NCI-H774 (cell line): ENCODE results near the gene LMF1.

Source experiments
- DNase-seq: peaks from one replicate; lab custom pipeline; 2025; lab: John Stamatoyannopoulos, UW

Gene LMF1

DNA sequence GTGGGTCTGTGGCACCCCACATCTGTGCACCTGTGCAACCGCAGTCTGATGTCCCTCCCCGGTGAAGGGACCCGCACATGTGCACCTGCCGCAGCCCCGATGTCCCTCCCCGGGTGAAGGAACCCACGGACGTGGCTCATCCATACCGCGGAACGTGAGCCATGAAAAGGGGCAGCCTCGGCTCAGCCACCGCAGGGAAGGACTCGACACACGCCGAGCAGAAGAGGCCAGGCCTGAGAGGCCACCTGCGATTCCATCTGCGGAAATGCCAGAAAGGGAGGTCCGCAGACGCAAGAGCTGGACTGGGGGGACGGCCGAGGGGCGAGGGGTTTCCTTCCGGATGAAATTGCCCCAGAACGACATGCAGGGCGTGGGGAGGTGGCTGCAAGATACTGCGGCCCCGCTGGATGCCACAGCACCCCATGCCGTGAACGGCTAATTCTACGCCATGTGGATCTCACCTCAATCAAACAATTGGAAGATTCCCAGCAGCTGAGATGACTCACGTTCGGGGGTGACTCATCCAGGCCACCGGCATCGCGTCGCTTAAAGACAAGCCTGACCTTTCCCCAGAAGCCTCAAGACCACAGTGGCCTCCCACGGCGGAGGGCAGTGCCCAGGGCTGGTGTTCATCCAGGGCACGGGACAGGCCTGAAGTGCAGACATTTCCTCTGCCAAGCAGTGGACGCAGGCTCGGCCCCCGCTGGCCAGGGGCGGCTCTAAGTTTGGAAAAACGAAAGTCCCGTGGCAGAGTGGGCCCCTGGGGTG lies 31.8 kb upstream of the LMF1 start:
- DNase-seq, result no peak

DNA sequence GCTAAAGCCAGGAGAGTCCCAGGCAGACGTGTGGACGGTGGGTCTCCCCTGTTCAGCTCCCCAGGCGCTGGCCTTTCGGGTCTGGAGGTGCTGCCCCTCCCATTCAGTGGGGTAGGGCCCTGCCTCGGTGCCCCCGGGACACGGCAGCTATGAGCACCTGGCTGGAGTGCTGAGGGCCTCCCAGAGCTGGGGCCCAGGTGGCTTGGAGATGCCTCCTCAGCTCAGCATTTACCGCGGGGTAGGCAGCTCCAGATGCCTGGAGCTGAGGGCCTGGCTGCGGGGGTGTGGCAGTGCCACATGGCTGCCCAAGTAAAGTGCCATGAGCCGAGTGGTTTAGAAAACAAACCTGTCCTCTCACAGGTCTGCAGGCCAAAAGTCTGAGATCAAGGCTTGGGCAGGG lies 30.3 kb upstream of the LMF1 start:
- no peak for DNase-seq

DNA sequence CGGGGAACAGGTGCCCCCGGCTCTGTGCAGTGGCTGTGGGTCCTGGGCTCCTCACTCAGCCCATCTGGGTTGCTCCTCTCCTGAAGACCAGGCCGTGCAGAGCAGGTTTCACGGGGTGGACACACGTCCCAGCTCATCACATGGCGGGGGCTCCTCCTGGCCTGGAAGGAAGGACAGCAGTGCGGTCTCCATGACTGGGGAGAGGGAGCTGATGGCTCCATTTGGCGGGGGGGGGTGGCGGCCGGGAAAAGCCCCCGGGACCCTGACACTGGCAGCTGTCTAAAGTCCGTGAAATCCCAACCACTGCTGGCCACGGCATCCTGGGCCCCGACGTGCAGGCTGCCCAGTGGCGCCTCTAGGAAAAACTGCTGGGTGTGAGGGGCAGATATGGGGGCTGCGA lies 29.8 kb upstream of the LMF1 start:
- DNase-seq, result no peak

DNA sequence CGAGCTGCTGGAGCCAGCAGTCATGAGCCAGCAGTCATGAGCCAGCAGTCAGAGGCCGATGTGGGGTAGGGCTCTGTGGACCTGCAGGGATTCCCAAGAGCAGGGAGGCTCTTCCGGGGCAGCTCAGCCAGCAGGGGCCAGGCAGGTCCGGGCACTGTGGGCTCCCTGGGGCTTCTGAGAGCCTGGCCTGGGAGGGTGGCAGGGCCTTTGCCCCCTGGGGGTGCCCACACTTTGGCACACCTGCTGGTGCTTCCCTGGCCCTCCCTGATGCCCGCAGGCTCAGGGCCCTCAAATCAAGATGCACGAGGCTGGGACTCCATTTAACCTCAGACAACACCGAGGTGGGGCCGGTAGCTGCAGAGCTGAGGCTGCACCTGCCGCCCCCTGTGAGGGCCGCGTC lies 28.9 kb upstream of the LMF1 start:
- DNase-seq, result no peak

DNA sequence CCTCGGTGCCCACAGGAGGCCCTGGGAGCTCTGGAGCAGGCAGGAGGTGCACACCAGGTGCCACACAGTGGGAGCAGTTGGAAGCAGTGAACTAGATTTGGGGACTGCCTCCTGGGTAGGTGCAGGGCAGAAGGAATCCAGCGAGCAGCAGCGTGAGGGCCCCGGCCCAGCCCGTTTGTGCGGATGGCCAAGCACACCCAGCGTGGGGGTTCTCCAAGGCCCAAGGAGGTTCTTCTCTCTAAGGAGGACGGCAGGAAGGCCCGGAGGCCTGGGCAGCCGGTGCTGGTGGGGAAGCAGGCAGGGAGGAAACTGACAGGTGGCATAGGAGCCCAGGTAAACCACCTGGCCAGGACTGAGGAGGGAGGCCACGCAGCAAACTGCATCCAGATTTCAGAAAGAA lies 27.8 kb upstream of the LMF1 start:
- DNase-seq, result no peak

DNA sequence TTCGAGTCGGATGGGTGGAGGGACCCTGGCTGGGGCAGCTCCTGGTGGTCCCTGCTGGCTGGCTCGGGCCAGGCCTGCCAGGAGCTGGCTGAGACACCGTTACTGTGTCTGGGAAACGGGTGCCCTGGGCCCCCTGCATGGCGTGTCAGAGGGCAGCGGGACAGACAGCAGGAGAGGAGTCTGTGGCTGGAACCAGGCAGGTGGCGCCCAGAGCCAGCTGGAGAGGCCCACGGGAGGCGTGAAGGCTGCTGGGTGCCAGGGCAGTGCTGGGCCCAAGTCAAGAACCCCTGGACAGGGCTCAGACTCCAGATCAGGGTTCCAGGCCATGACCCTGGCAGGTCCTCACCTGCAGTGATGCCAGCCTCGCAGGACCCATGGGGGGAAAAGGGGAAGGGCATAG lies 27.4 kb upstream of the LMF1 start:
- no peak for DNase-seq

DNA sequence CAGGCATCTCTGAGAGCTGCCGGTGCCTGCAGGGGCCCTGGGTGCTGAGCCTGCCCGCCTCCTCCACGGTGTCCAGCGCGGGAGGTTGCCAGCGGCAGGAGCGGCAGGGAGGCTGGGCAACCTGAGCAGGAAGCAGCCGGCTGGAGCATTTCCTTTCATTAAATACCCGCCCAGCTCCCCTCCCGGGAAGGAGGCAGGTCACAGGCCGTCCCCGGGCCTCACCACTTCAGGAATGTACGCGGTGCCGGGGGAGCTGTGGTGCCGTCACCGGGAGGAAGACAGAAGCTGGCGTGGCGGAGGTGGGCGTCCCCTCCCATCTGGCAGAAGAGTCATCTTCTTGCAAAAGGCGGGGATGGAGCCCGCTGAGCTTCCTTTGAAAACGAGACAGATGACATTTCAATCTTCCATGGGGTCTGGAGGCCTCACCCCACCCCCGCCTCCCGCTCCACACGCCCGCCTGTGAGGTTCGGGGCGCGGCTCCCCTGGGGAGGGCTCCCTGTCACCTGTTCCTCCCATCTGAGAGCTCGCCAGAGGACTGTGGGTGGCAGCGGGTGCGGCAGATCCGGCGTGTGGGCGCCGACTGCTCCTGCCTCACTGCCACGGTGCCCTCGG lies 26.8 kb upstream of the LMF1 start:
- no peak for DNase-seq

DNA sequence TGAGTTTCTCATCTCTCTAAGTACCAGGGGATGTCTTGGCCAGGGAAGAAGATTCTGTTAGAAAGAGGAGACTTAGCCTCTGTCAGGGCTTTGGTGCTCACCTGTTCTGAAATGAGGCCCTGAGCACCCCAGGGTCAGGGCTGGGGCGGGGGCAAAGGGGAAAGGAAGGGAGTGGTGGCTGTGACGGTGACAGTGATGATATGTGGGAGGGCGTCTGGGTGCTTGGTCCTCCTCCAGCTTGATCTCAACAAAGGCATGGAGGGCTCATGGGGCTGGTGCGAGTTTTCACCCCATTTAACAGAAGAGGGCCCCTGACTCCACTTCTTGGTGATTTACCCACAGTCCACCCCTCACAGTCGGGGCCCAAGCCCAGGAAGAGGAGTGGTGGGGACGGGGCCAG lies 25.9 kb upstream of the LMF1 start:
- DNase-seq, result no peak

DNA sequence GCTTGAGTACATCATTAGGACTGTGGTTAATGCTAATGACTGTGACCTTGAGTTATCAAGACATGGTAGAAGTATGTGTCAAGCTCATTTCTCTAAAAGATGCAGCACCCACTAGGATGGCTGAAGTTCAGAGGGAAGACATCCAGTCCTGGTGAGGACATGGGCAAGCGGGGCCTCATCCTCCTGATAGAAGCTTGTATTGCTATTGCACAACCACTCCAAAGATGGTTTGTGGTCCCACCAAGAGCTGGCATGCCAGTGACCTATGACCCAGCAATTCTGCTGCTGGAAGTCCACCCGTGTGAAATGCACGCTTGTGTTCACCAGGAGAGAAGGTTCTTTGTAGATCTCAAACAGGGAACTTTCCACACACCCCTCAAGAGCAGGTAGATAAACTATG lies 25.0 kb upstream of the LMF1 start:
- no peak for DNase-seq

DNA sequence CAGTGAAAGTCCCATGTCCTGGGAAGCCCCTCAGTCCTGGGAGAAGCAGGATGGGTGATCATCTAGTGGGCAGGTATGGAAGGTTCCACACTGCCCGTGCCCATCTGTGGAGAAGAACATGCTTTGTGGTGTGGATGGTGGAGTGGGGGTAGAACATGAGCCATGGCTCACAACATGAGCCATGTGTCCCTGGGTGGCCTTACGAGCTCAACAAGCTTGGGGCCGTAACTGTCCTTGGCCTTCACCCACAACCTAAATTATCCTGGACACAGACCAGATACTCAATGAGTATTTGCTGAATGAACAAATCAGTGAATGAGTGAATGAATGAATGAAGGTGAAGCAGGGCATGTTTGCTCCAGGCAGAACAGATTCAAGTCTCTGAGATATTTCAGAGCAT lies 24.3 kb upstream of the LMF1 start:
- DNase-seq, result no peak

DNA sequence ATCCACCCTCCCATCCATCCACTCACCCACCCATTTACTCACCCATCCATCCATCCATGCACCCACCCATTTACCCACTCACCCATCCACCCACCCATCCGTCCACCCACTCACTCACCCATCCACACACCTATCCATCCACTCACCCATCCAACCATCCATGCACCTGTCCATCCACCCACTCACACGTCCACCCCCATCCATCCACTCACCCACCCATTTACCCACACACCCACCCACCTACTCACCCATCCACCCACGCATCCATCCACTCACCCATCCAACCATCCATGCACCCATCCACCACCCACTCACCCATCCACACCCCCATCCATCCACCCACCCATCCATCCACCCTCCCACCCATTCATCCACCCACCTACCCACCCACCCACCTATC lies 22.9 kb upstream of the LMF1 start:
- no peak for DNase-seq

DNA sequence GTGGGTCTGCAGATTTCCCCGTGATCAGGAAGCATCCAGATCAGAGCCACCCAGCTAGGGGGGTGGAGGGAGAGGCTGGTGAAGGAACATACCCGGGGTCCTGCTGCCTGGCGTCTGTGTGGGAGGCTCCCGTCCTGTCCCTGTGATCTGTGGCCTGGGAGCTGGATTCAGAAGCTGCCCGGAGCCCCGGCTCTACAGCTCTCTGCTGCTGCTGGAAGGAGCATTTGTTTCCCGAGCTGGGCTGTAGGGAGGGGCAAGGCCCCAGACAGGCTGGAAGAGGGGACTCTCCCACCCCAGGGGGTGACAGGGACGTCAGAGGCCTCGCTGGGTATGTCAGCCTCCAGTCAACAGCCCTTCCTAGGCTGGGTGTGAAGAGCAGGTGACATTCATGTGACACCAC lies 21.0 kb upstream of the LMF1 start:
- DNase-seq, result no peak

DNA sequence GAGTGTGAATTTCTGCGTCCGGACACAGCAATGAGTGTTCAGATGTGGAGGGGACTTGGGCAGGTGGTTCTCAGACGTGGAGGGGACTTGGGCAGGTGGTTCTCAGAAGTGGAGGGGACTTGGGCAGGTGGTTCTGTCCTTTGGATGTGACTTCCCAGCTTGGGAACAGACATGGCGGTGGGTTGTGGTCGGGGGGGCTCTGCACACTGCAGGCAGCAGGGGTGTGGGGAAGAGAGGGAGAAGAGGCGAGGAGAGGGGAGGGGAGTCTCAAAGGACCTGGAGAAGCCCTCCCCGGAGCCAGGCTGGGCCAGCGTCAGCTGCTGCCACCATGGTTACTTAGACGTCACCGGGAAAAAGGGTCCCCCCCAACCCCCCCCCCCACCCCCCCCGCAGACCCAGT lies 20.6 kb upstream of the LMF1 start:
- DNase-seq, result no peak

DNA sequence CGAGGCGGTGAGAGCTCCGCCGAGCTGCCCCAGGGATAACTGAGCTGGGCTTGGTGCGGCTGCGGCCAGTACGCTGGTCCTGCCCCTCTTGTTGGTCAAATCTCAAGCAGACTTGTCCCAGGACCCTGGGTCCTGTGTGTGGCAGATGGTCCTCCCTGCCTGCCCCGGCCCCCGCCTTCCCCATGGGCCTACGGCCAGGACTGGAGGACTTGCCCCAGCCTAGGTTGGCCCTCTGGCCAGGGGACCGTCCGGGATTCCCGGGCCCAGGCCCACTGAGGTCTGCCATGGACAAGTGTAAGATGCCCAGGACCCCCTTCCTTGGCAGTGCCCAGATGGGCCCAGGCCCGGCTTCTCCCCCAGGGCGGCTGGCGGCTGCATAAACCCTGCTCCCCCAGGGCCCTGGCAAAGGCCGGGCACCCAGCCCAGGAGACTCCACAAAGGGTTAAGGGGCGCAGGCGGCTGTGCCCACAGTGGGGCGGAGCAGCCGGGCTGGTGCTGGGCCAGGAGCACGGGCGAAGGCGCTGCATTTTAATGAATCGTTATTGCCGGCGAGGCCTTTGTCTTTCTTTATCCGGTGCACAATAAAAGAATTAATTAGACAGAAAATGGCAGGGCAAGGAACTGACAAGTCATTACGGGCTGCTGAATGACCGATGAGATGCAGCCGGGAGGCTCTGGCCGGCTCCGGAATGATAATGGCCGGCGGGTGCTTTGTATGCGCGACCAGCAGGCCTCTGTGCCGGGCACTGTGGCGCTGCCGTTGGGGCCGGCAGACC lies 19.9 kb upstream of the LMF1 start:
- no peak for DNase-seq

DNA sequence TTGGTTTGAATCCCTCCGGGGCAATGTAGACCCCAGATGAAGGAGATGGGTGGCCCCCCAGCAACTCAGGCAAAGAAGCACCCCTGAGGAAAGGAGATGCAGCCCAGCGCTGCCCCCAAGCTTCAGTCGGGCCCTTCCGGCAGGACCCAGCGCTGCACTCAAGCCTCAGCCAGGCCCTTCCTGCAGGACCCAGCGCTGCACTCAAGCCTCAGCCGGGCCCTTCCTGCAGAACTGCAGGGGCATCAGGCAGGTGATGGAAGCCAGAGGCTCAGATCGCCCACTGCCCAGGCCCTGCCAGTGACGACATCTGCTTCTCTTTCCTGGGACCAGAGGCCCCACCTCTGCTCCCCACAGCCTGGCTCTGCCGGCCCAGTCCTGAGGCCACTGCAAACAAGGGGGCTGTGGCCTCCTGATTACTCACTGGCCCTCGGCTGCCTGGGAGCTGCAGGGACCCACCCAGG lies 18.6 kb upstream of the LMF1 start:
- no peak for DNase-seq

DNA sequence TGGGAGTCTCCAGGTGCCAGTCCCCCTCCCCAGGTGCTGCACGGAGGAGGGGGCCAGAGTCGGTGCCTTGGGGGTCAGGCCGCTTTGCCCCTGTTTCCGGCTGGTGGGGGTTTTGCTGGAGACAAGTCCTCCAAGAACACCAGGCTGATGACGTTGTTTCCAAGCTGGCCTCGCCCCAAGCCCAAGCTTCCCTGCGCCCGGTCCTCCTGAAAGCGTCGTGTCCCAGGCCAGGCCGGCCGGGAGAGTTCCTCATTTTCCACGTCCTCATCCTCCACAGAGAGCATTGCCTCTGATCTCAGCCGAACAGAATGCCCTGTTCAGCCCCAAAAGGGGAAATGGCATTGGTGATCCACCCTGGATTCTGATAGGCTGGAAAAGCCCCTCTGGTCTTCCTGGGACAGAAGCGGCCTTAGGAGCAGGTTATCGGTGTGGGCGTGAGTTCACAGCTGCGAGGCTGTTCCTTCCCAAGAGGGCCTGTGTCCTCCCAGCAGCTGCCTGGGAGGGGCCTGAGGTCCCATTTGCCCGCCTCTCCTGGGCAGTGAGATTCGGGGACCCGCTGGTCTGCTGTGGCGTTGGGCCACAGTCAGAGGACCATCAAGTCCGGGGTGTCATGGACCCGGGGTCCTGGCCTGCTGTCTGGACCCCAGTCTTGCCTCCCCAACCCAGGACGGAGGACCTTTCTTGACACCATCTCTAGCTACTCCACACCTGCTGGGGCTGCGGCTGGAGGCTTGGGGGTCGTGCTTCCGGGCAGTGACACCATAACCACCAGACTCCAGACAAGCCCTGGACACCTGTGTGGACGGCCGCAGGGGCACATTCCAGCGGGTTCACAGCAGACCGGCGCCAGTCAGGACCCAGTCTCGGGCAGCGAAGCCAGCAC lies 17.9 kb upstream of the LMF1 start:
- DNase-seq, result no peak

DNA sequence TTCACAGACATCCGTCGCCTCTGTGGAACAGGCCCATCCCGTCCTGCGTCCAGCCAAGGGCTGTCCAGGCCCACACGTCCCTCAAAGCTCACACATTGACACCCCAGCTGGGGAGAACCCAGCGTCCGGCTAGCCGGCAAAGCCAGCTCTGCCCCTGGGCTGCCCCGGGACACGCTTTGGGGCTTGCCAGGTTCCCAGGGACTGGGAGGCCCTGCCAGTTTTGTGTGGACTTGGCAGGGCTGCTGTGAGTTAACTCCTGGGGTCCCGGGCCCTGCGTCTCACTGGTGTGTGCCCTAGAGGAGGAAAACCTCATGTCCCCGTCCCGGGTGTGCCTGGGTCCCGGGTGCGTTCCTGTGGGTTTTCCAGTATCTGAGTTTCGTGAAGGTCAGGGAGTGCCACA lies 17.1 kb upstream of the LMF1 start:
- DNase-seq, result no peak

DNA sequence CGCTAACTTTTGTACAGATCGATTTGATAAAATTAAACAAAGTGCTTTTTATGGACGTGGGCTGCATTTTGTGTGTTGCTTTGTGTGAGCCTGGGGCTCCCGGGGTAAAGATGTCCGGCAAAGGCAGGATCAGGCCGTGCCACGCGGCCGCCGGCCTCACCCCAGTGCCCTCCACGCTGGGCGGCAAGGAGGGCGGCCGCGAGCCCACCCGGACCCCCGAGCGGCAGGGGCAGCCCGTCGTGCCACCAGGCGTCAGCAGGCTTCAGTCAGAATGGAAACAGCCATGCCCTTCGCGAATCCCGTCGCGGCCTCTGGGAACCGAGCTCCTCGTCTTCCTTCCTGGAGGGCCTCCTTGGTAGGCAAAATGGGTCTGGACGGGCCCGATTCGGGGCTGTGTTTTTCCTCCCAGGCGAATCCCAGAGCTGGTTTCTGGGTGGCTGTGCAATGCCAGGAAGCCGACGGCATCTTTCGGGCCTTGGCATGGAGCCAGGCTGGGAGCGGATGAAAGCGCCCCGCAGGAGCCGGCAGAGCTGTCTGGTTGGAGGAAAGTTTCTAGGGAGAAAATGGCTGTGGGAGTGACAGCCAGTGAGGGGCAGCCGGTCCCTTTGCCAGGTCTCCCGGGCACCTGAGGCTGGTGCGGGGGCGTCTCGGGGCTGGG lies 16.3 kb upstream of the LMF1 start:
- DNase-seq, result no peak

DNA sequence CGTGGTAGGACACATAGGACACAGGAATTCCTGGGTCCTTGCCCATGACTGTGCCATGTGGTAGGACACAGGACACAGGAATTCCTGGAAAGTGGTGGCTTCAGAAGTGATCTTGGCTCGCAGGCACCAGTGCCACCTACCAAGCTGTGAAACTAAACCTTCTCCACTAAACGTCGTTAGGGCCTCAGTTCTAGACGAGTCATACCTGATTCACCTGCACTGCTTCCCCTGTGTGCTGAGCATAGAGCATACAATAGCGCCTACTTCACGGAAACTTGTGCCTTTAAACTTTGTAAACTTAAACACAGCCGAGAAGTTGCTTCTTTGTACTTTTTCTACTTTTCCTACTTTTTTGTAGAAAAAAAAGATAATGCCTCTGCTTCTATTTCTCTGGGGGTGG lies 15.6 kb upstream of the LMF1 start:
- DNase-seq, result no peak

DNA sequence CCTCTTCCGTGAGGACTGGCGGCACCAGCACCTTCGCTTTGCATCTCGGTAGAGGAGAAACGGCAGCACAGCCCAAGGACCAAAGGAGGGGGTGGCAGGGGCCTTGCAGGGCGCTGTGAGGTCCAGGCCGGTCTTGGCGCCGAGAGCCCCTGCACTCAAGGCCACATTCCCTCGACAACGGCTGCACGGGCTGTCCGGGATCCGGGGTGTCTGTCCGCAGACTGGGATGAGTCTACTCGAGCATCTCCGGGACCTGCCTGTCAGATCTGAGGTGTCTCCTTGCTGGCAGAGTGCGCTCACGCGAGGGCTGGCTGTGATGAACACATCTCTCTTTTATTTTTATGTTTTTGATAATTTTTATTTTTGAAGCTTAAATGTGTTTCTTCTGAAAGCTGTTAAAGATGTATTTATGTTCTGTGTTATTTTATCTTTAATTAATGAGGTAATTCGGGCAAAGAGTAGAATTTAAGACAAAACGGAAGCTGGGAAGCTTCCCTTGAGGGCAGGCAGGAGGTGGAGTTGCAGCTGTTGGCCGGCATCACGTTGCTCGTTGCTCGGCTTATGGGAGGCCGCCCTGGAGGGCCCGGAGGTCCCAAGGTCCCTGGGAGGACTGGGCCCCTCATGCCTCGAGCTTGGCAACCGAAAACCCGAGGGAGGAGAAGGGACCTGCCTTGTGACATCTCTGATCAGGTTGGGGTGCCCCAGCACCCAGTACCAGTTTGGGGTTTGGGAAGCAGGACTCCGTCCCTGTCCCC lies 15.0 kb upstream of the LMF1 start:
- no peak for DNase-seq
